Measurements from ENCODE around the gene ZNF507.
A peak's percentile ranks its signal among the peaks of the same experiment; 100 is the strongest.

The ZNF507 gene

DNA sequence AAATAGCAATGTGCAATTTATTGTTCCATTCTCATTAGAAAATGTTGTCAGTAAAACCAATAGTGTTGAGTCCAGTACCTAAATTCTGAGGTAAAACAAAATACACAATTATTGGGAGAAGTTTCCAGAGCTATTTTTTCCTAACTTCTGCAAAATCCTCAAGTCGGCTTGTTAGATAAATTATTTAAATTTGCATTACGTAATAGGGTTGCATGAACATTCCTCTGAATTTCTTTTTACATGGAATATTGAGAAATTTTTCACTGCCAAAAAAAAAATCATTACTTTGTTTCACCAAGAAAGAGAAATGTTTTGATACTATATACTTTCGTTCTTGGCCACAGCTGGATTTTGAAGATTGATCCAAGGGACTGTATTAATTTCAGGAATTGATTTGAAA, 1.5 kb downstream of the ZNF507 start:
- no peak overlapping the region for H3K9ac ChIP-seq (ENCODE audit: low read length)
- H3K4me3 ChIP-seq (ENCODE audit: low read length) = peak overlapping the region; percentile 62
- no peak overlapping the region for H3K27ac ChIP-seq (ENCODE audit: low read depth, low read length)
- peaks cover 13% of the 10 kb centered on the region for H3K4me1 ChIP-seq (ENCODE audit: control insufficient read depth, insufficient read depth, low read length)
- H3K36me3 ChIP-seq (ENCODE audit: control insufficient read depth, insufficient read depth, low read length) = peaks cover 7% of the 10 kb centered on the region
- no peaks in the 10 kb centered on the region for H3K27me3 ChIP-seq (ENCODE audit: control insufficient read depth, insufficient read depth, low read length)

DNA sequence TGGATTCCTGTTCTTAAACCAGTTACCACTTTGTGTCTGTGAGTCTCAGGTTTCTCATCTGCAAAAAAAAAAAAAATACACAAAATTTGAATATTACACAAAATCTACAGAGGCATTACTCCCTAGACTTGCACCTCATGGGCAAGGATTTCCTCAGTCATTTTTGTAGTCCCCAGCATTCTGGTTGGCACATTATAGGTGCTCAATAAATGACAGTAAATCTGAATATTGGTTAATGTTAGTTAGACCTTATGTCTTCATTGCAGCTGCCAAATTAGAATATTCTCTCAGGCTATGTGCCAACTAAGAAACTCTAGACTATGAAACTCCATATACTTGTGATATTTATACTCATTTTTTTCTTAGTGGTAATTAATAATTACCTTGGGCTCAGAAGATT, 2.2 kb downstream of the ZNF507 start:
- Histone ChIP-seq H3K9ac (ENCODE audit: low read length) (no peak overlapping the region), H3K27me3 (ENCODE audit: control insufficient read depth, insufficient read depth, low read length) (no peaks in the 10 kb centered on the region), H3K4me1 (ENCODE audit: control insufficient read depth, insufficient read depth, low read length) (peaks cover 13% of the 10 kb centered on the region), H3K27ac (ENCODE audit: low read depth, low read length) (no peak overlapping the region), H3K36me3 (ENCODE audit: control insufficient read depth, insufficient read depth, low read length) (peaks cover 7% of the 10 kb centered on the region), H3K4me3 (ENCODE audit: low read length) (no peak overlapping the region)

DNA sequence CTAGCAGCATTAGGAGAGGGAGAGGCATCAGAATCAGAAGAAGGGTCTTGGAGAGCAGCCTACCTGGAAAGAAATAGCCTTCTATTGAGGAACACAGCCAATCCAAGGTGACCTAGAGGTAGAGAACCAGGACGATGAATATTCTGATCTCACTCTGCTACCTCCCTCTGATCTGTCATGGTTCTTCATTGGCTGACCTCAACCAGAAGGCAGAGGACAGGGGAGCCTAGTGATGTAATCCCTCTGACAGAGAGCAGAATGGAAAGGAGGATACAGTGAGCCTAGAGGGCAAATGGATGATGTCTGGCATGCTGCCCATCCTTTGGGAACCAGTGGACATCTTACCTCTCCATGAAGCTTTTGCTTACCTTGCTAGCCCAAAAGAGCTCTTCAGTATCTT, 3.6 kb downstream of the ZNF507 start:
- Histone ChIP-seq H3K27ac (ENCODE audit: low read depth, low read length) (no peak overlapping the region), H3K4me1 (ENCODE audit: control insufficient read depth, insufficient read depth, low read length) (peaks cover 13% of the 10 kb centered on the region), H3K36me3 (ENCODE audit: control insufficient read depth, insufficient read depth, low read length) (peaks cover 20% of the 10 kb centered on the region), H3K4me3 (ENCODE audit: low read length) (no peak overlapping the region), H3K27me3 (ENCODE audit: control insufficient read depth, insufficient read depth, low read length) (no peaks in the 10 kb centered on the region), H3K9ac (ENCODE audit: low read length) (no peak overlapping the region)

DNA sequence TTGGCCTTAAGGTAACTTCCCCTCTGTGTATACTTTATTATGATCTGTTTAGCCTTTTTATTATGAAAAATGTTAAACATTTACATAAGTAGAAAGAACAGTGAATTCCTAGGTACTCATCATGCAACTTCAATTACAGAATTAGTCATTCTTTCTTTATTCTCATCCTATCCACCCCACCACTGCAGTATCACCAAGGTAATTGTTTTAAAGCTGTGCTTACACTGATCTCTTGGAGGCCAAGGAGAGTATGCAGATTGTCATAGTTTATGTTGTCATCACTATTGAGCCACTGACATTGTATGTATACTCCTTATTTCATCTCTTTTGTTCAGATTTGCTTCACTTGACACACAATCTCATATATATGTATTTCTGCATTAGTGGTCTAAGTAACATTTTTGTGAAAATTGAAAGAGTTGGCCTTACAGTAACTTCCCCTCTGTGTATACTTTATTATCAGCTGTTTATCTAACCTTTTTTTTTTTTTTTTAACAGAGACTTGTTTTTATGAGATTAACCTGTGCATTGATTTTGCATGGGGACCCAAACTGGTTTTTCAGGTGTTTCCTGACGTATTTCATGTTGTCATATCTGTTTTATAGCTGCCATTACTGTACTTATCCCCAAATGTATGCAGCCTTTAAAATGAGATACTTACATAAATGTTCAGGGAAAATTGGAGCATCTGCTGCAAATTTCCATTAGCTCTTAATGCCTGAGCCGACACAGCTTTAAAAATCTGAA, 4.5 kb downstream of the ZNF507 start:
- peaks cover 13% of the 10 kb centered on the region for H3K4me1 ChIP-seq (ENCODE audit: control insufficient read depth, insufficient read depth, low read length)
- H3K36me3 ChIP-seq (ENCODE audit: control insufficient read depth, insufficient read depth, low read length) = peaks cover 27% of the 10 kb centered on the region
- no peak overlapping the region for H3K9ac ChIP-seq (ENCODE audit: low read length)
- no peaks in the 10 kb centered on the region for H3K27me3 ChIP-seq (ENCODE audit: control insufficient read depth, insufficient read depth, low read length)
- no peak overlapping the region for H3K27ac ChIP-seq (ENCODE audit: low read depth, low read length)
- H3K4me3 ChIP-seq (ENCODE audit: low read length) = no peak overlapping the region

DNA sequence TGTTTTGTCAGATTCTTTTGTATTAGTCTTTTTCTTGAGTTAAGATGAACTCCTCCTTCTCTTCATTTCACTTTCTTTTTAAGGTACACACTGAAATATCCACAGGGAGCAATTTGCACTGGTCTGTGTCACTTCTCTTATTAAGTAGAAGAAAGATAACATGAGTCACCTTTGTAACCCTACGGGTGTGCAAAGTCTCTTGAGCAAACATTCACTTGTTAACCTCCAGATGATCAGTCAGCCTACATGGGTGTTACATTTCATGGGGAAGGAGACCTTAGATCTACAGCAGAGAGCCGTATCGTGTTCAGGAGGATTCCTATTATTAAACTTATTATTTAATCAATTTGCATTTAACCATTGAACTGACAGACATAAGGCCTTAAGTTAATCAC, 5.1 kb downstream of the ZNF507 start:
- H3K36me3 ChIP-seq (ENCODE audit: control insufficient read depth, insufficient read depth, low read length) = peaks cover 28% of the 10 kb centered on the region
- H3K27me3 ChIP-seq (ENCODE audit: control insufficient read depth, insufficient read depth, low read length) = no peaks in the 10 kb centered on the region
- peaks cover 13% of the 10 kb centered on the region for H3K4me1 ChIP-seq (ENCODE audit: control insufficient read depth, insufficient read depth, low read length)
- H3K27ac ChIP-seq (ENCODE audit: low read depth, low read length) = no peak overlapping the region
- H3K9ac ChIP-seq (ENCODE audit: low read length) = no peak overlapping the region
- no peak overlapping the region for H3K4me3 ChIP-seq (ENCODE audit: low read length)

DNA sequence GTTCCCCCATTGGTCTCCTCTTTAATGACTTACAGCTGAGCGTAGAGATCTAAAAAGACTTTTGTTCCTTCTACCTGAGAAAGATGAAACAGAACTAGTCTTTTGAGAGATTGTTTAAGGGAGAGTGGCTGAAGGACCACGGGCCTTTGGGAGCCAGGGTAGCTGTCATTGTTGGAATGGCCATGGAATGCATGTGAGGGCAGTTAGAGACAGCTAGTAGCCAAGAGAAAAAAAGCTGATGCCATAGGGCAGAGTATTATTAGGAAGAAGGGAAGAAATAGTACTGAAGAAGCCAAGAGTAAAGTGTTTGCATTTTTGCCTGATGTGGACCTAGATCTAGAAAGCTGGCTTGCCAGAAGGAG, 5.6 kb downstream of the ZNF507 start:
- Histone ChIP-seq H3K27ac (ENCODE audit: low read depth, low read length) (peak overlapping the region; percentile 46), H3K36me3 (ENCODE audit: control insufficient read depth, insufficient read depth, low read length) (peaks cover 28% of the 10 kb centered on the region), H3K4me3 (ENCODE audit: low read length) (no peak overlapping the region), H3K9ac (ENCODE audit: low read length) (no peak overlapping the region), H3K27me3 (ENCODE audit: control insufficient read depth, insufficient read depth, low read length) (no peaks in the 10 kb centered on the region), H3K4me1 (ENCODE audit: control insufficient read depth, insufficient read depth, low read length) (peaks cover 13% of the 10 kb centered on the region)

DNA sequence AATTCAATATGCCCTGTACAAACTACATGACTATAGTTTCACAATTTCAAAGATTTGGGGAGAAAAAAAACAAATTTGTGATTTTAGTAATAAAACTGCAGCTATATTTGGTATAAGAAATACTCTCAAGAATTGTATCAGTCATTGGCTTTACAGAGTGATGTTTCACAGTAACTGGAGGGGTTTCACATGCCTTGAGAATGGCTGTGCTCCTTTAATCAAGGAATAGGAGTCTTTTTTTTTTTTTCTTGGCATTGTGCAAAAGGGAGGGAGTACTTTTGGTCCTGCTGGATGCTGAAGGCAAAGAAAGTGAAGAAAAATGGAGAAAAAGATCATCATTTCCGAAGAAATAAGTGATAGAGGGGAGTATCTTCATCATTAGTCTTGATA, 6.8 kb downstream of the ZNF507 start:
- Histone ChIP-seq H3K27me3 (ENCODE audit: control insufficient read depth, insufficient read depth, low read length) (no peaks in the 10 kb centered on the region), H3K36me3 (ENCODE audit: control insufficient read depth, insufficient read depth, low read length) (peaks cover 33% of the 10 kb centered on the region)

DNA sequence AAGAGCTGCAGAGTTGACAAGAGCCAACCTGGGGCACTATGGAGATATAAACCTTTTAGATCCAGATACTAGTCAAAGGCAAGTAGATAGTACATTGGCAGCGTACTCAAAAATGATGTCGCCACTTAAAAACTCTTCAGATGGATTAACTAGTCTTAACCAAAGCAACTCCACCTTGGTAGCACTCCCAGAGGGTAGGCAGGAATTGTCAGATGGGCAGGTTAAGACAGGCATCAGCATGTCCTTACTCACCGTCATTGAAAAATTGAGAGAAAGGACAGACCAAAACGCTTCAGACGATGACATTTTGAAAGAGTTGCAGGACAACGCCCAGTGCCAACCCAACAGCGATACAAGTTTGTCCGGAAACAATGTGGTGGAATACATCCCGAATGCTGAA, 8.9 kb downstream of the ZNF507 start:
- Histone ChIP-seq H3K4me3 (ENCODE audit: low read length) (no peak overlapping the region), H3K27me3 (ENCODE audit: control insufficient read depth, insufficient read depth, low read length) (no peaks in the 10 kb centered on the region), H3K4me1 (ENCODE audit: control insufficient read depth, insufficient read depth, low read length) (no peaks in the 10 kb centered on the region), H3K9ac (ENCODE audit: low read length) (no peak overlapping the region), H3K27ac (ENCODE audit: low read depth, low read length) (no peak overlapping the region), H3K36me3 (ENCODE audit: control insufficient read depth, insufficient read depth, low read length) (peaks cover 35% of the 10 kb centered on the region)

More for the DNA sequence above, 6.8 kb downstream of the ZNF507 start:
- Histone ChIP-seq H3K9ac (ENCODE audit: low read length) (no peak overlapping the region), H3K4me1 (ENCODE audit: control insufficient read depth, insufficient read depth, low read length) (peaks cover 4% of the 10 kb centered on the region), H3K4me3 (ENCODE audit: low read length) (no peak overlapping the region), H3K27ac (ENCODE audit: low read depth, low read length) (peak overlapping the region; percentile 44)

DNA sequence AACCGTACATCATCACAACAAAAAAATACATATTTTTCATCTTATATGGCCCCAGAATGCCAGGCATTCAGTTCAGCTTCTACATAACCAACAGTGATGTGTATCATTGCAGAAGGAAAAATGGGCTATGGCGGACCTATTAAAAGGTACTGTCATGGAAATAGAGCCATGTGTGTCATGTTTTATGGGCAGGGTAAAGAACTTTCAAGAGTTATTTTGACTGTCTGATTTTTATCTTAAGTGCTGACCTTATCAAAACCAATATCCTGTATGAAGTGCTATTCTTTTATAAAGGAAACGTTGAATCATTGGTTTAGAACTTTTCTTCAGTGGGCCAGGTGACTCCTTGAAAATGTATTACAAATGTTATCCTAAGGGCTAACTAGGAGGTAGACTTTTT, 9.9 kb downstream of the ZNF507 start:
- H3K4me3 ChIP-seq (ENCODE audit: low read length) = no peak overlapping the region
- no peak overlapping the region for H3K9ac ChIP-seq (ENCODE audit: low read length)
- H3K4me1 ChIP-seq (ENCODE audit: control insufficient read depth, insufficient read depth, low read length) = no peaks in the 10 kb centered on the region
- H3K27ac ChIP-seq (ENCODE audit: low read depth, low read length) = no peak overlapping the region
- no peaks in the 10 kb centered on the region for H3K27me3 ChIP-seq (ENCODE audit: control insufficient read depth, insufficient read depth, low read length)
- H3K36me3 ChIP-seq (ENCODE audit: control insufficient read depth, insufficient read depth, low read length) = peaks cover 41% of the 10 kb centered on the region

DNA sequence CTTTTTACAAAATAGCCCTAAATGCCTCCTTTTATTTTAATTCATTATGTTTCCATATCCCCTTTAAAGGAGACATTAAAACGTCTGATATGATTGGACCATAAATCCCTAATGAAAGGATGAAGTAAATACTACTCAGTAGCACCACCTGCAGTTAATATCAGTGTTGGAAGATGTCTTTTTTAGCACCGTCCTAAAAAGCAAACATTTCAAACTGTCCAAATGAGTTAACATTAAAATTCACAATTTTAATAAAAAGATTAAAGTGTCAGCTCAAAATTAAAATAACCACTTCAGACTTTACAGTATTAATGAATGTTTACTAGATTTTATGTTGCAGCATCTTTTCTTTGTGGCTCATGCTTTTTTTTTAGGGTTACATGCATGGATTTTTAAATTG, 12.3 kb downstream of the ZNF507 start:
- Histone ChIP-seq H3K36me3 (ENCODE audit: control insufficient read depth, insufficient read depth, low read length) (peaks cover 41% of the 10 kb centered on the region), H3K4me3 (ENCODE audit: low read length) (no peak overlapping the region), H3K4me1 (ENCODE audit: control insufficient read depth, insufficient read depth, low read length) (no peaks in the 10 kb centered on the region), H3K9ac (ENCODE audit: low read length) (no peak overlapping the region), H3K27ac (ENCODE audit: low read depth, low read length) (no peak overlapping the region), H3K27me3 (ENCODE audit: control insufficient read depth, insufficient read depth, low read length) (no peaks in the 10 kb centered on the region)

DNA sequence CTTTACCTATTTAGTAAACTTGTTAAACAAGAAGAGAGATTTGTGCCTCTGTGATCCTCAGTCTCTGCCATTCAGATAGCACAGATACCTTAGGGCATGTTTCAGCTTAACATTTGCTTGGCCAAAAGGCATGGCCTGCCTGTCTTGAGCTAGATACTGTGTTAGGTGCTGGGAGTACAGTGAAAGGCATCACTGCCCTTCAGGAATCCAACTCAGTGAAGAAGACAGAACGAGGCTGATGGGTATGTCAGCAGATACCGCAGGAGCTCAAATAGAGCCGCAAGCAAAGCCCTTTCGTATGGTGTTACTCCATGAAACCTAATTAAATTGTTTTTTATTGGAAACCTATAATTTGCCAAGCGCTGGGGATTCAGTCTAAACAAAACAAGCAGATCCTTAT, 12.9 kb downstream of the ZNF507 start:
- Histone ChIP-seq H3K27me3 (ENCODE audit: control insufficient read depth, insufficient read depth, low read length) (no peaks in the 10 kb centered on the region), H3K27ac (ENCODE audit: low read depth, low read length) (no peak overlapping the region), H3K4me1 (ENCODE audit: control insufficient read depth, insufficient read depth, low read length) (peaks cover 2% of the 10 kb centered on the region), H3K4me3 (ENCODE audit: low read length) (no peak overlapping the region), H3K36me3 (ENCODE audit: control insufficient read depth, insufficient read depth, low read length) (peaks cover 37% of the 10 kb centered on the region), H3K9ac (ENCODE audit: low read length) (no peak overlapping the region)

DNA sequence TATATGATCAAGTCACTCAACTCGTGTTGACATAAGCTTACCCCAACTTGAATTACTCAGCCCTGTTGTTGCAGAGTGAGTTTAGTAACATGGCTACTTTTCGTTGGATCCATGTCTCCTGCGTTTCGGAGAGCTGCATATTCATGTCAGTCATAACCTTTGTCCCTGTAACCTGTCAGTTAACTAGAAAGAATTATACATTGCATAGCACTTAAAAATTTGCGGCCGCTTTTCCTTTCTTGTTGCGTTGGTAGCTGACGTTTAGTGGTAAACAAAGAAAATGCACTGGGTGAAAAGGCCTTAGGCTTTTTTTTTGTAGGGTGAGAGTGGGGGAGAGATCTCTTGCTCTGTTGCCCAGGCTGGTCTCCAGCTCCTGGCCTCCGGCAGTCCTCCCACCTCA, 14.2 kb downstream of the ZNF507 start:
- no peak overlapping the region for H3K4me3 ChIP-seq (ENCODE audit: low read length)
- peaks cover 24% of the 10 kb centered on the region for H3K36me3 ChIP-seq (ENCODE audit: control insufficient read depth, insufficient read depth, low read length)
- H3K27ac ChIP-seq (ENCODE audit: low read depth, low read length) = no peak overlapping the region
- no peaks in the 10 kb centered on the region for H3K27me3 ChIP-seq (ENCODE audit: control insufficient read depth, insufficient read depth, low read length)
- H3K4me1 ChIP-seq (ENCODE audit: control insufficient read depth, insufficient read depth, low read length) = peaks cover 7% of the 10 kb centered on the region
- H3K9ac ChIP-seq (ENCODE audit: low read length) = no peak overlapping the region

DNA sequence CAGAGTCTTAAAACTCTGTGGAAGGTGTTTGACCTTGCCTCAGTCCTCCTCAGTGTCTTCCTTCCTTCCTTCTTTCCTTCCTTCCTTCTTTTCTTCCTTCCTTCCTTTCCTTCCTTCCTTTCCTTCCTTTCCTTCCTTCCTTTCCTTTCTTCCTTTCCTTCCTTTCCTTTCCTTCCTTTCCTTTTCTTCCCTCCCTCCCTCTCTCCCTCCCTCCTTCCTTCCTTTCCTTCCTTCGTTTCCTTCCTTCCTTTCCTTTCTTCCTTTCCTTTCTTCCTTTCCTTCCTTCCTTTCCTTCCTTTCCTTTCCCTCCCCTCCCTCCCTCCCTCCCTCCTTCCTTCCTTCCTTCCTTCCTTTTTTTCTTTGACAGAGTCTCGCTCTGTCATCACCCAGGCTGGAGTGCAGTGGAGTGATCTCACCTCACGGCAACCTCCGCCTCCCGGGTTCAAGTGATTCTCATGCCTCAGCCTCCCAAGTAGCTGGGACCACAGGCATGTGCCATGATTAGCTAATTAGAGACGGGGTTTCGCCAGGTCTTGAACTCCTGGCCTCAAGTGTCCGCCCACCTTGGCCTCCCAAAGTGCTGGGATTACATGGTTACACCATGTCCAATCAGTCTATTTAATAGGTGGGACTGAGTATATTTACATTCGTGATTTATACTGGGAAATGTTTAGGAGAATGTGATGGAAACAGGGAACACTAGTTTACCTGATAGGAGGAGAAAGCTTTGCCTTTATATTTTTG, 16.3 kb downstream of the ZNF507 start:
- Histone ChIP-seq H3K36me3 (ENCODE audit: control insufficient read depth, insufficient read depth, low read length) (peaks cover 19% of the 10 kb centered on the region), H3K27ac (ENCODE audit: low read depth, low read length) (no peak overlapping the region), H3K27me3 (ENCODE audit: control insufficient read depth, insufficient read depth, low read length) (no peaks in the 10 kb centered on the region), H3K9ac (ENCODE audit: low read length) (no peak overlapping the region), H3K4me1 (ENCODE audit: control insufficient read depth, insufficient read depth, low read length) (peaks cover 7% of the 10 kb centered on the region), H3K4me3 (ENCODE audit: low read length) (no peak overlapping the region)
